ENCODE measurements around the gene GIPC1. TPM values are rescaled to one million over a fixed set of nuclear protein-coding genes. Genes with fewer than 3 reads are reported as not detected.
"Not testable (repeated sequence)": the region's sequence is repeated elsewhere in the genome, so short reads cannot be mapped to it uniquely, and the experiment has no call there.

GIPC1 gene
- total RNA-seq, 1 donor from 2014 or later, result 191 TPM

GRCh38 chr19:14517840-14518505 lies 22.0 kb upstream of the GIPC1 start, which contains the start of gene DNAJB1:
Gene DNAJB1 (minus strand): TSS chr19:14518397. CDS start chr19:14518349, 48 bp downstream.
- DNase-seq (ENCODE audit: extremely low read depth, low read depth, low spot score), result no peak

GRCh38 chr19:14517446-14517839 lies 21.5 kb upstream of the GIPC1 start:
- no peak for DNase-seq (ENCODE audit: extremely low read depth, low read depth, low spot score)

GRCh38 chr19:14516746-14517438 lies 21.0 kb upstream of the GIPC1 start:
- DNase-seq (ENCODE audit: extremely low read depth, low read depth, low spot score), result no peak

GRCh38 chr19:14516048-14516534 lies 20.2 kb upstream of the GIPC1 start:
- no peak for DNase-seq (ENCODE audit: extremely low read depth, low read depth, low spot score)

- DNase-seq (ENCODE audit: extremely low read depth, low read depth, low spot score), result no peak
Measured at GRCh38 chr19:14515501-14516047, 19.6 kb upstream of the GIPC1 start.

GRCh38 chr19:14514215-14514863 lies 18.4 kb upstream of the GIPC1 start:
- DNase-seq (ENCODE audit: extremely low read depth, low read depth, low spot score), result no peak

DNA sequence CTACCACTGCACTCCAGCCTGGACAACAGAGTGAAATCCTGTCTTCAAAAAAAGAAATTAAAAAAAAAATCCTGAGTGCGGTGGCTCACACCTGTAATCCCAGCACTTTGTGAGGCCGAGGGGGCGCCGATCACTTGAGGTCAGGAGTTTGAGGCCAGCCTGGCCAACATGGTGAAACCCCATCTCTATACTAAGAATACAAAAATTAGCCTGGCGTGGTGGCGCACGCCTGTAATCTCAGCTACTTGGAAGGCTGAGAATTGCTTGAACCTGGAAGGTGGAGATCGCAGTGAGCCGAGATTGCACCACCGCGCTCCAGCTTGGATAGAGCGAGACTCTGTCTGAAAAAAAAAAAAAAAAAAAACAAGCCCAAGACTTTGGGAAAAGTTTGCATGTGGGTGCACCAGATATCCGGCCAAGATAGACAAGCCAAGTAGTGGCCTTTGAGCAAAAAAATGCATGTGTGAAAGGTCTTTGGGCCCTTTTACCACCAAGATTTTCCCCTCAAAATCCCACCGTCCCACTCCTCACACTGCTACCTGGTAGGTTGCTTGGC lies 16.6 kb upstream of the GIPC1 start:
- no peak for DNase-seq (ENCODE audit: extremely low read depth, low read depth, low spot score)

DNA sequence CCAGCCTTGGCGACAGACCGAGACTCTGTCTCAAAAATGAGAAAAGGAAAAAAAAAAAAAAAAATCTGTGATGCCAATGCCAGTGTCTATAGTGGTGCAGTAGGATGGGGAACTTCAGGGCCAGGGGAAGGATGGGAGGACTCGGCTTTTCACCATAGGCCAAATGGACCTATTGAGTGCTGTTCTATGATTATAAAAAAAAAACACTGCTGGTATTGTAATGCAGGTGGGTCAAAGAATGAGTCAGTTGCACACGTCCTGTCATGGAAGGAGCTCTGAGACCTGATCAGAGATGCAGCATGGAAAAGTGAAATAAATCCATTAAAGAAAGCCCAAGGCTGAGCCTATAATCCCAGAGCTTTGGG lies 15.3 kb upstream of the GIPC1 start:
- no peak for DNase-seq (ENCODE audit: extremely low read depth, low read depth, low spot score)

DNA sequence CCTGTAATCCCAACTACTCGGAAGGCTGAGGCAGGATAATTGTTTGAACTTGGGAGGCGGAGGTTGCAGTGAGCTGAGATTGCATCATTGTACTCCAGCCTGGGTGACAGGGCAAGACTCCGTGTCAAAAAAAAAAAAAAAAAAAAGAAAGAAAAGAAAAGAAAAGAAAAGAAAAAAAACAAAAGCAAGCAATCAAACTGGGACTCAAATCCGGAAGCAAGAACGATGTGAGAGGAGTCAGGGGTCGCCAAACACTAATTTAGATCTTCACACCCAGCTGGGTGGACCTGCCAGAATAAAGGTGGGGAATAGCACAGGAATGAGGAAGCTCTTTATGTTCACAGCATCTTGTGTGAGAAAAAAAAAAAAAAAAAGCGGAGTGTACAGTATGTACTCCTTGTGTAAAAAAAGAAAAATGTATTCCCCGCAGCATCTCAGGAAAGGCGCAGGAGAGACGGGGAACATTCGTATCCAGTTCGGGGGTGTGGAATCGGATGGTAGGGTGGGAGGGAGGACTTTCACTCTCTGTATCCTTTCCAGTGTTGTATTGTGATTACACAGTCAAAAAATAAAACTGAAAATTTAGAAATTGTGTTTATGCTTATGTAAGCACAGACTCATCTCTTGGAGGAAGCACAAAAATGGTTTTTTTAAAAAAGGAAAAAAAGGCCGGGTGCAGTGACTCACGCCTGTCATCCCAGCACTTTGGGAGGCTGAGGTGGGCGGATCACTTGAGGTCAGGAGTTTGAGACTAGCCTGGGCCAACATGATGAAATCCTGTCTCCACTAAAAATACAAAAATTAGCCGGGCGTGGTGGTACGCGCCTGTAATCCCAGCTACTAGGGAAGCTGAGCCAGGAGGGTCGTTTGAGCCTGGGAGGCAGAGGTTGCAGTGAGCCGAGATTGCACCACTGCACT lies 14.6 kb upstream of the GIPC1 start:
- no peak for DNase-seq (ENCODE audit: extremely low read depth, low read depth, low spot score)

DNA sequence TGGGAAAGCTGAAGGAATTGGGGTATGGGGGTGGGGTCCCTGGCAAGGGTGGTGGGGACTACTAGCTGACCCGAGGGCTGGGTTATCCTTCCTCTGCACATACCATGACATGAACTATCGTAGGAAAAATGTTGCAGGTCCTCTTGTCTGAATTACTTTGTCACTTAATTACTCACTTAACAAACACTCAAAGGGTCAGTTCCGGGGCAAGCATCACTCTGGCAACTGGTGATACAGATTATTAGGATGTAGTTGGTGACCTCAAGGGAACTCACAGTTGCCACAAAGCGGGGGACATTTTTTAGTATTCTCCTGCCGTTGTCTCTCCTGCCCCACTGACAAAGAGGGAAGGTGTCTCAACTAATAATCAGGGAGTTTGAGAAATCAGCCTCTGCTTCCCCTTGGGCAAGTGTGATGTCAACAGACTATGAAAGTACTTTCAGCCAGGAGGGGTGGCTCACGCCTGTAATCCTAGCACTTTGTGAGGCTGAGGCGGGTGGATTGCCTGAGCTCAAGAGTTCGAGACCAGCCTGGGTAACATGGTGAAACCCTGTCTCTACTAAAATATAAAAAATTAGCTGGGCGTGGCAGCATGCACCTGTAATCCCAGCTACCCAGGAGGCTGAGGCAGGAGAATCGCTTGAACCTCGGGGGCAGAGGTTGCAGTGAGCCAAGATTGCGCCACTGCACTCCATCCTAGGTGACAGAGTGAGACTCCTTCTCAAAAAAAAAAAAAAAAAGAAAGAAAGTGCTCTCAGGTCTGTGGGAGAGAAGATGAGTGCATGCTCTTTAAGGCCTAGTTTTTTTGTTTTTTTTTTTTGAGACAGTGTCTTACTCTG lies 12.0 kb upstream of the GIPC1 start:
- DNase-seq (ENCODE audit: extremely low read depth, low read depth, low spot score), result no peak

GRCh38 chr19:14505488-14506239 lies 9.7 kb upstream of the GIPC1 start:
- DNase-seq (ENCODE audit: extremely low read depth, low read depth, low spot score), result no peak

DNA sequence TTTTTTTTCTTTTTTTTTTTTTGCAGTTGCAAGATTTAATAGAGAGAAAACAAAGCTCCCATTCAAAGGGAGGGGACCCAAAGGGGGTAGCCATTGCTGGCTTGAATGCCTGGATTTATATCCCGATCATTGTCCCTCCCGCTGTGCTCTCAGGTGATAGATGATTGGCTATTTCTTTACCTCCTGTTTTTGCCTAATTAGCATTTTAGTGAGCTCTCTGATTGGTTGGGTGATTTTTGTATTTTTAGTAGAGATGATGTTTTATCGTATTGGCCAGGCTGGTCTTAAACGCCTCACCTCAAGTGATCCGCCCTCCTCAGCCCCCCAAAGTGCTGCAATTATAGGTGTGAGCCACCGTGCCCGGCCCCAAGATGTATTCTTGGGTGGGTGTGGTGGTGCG lies 8.6 kb upstream of the GIPC1 start:
- not testable (repeated sequence) for DNase-seq (ENCODE audit: extremely low read depth, low read depth, low spot score)

GRCh38 chr19:14503285-14503684 lies 7.4 kb upstream of the GIPC1 start:
- DNase-seq (ENCODE audit: extremely low read depth, low read depth, low spot score), result no peak

GRCh38 chr19:14502334-14503092 lies 6.6 kb upstream of the GIPC1 start:
- DNase-seq (ENCODE audit: extremely low read depth, low read depth, low spot score), result no peak

- no peak for DNase-seq (ENCODE audit: extremely low read depth, low read depth, low spot score)
Measured at GRCh38 chr19:14497228-14497921, 1.4 kb upstream of the GIPC1 start.

DNA sequence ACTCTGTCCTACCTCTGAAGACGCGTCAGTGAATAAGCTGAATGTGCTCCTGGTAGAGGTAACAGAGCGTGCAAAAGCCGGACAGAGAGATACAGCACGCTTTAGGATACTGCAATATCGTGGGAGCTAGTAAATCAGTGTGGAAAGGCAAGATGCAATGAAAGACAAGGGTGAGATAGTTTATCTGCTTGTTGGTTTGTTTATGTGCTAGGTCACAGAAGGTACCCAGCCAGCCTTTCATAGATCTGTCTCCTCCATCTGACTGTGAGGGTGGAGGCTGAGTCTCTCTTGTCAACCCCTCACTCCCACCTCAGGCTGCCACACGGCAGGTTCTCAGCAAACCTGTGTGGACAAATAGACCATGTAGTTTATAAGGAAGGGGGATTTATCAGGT lies 904 bp upstream of the GIPC1 start:
- no peak for DNase-seq (ENCODE audit: extremely low read depth, low read depth, low spot score)

GRCh38 chr19:14495672-14496028 lies 277 bp downstream of the GIPC1 start:
- no peak for DNase-seq (ENCODE audit: extremely low read depth, low read depth, low spot score)
